HepG2 (cell line): ENCODE measurements around the gene ARVCF. TPM values are rescaled to one million over a fixed set of nuclear protein-coding genes. Genes with fewer than 3 reads are reported as not detected.
A peak's percentile ranks its signal among the peaks of the same experiment; 100 is the strongest.

ENCODE experiments used
- AKAP8 ChIP-seq: sonication (generic); formaldehyde crosslinking; IDR thresholded peaks from 2 replicates; pipeline ENCODE4 v1.5.1; 2020; ENCODE audit warnings: mild to moderate bottlenecking, missing genetic modification reagents
- ARNTL ChIP-seq: sonication (generic); formaldehyde crosslinking; IDR thresholded peaks from 2 replicates; pipeline ENCODE4 v1.4.0; 2020; ENCODE audit warnings: mild to moderate bottlenecking, missing genetic modification reagents
- ATF7 ChIP-seq, 2 experiments: fragments of 450-650 bp in 1 of 2; sonication (generic) in 1 of 2; formaldehyde crosslinking in 1 of 2; IDR thresholded peaks; 2 replicates each; pipeline versions ENCODE4 v1.4.0 to v1.6.1; 2016 to 2020; ENCODE audit warnings: antibody characterized with exemption in 1 of 2, mild to moderate bottlenecking in 1 of 2, missing genetic modification reagents in 1 of 2
- CC2D1A ChIP-seq: sonication (generic); formaldehyde crosslinking; IDR thresholded peaks from 2 replicates; pipeline ENCODE4 v1.8.1; 2023; ENCODE audit warnings: mild to moderate bottlenecking, missing genetic modification reagents
- FOXA1 ChIP-seq, 2 experiments: fragments of 450-650 bp in 1 of 2; sonication (generic) in 1 of 2; formaldehyde crosslinking in 1 of 2; IDR thresholded peaks; 2 replicates each; pipeline versions ENCODE4 v1.4.0 to v1.6.1; 2016 to 2020; ENCODE audit warnings: missing genetic modification reagents in 1 of 2
- GFI1 ChIP-seq: sonication (generic); formaldehyde crosslinking; IDR thresholded peaks from 2 replicates; pipeline ENCODE4 v1.5.0; 2020; ENCODE audit warnings: missing genetic modification reagents, mild to moderate bottlenecking, borderline replicate concordance
- HIVEP1 ChIP-seq: sonication (generic); formaldehyde crosslinking; IDR thresholded peaks from 2 replicates; pipeline ENCODE4 v1.4.0; 2020; ENCODE audit warnings: mild to moderate bottlenecking, missing genetic modification reagents
- KLF6 ChIP-seq: IDR thresholded peaks from 2 replicates; pipeline ENCODE4 v1.8.0; 2016; ENCODE audit warnings: missing biosample characterization, missing genetic modification reagents
- MBD4 ChIP-seq: IDR thresholded peaks from 2 replicates; pipeline ENCODE4 v1.6.1; 2012; ENCODE audit warnings: low read length, inconsistent platforms, borderline replicate concordance
- NR2F1 ChIP-seq, 2 experiments: fragments of 450-650 bp in 1 of 2; formaldehyde crosslinking in 1 of 2; IDR thresholded peaks; 2 replicates each; pipeline versions ENCODE4 v1.5.0 to v1.6.1; 2016 to 2020; ENCODE audit warnings: mild to moderate bottlenecking in 1 of 2, missing compliant biosample characterization in 1 of 2, missing genetic modification reagents in 1 of 2, moderate library complexity in 1 of 2
- PPARG ChIP-seq: conservative IDR thresholded peaks from 2 replicates; pipeline ENCODE4 v1.6.1; 2016; ENCODE audit warnings: missing biosample characterization, missing genetic modification reagents
- SOX5 ChIP-seq: IDR thresholded peaks from 2 replicates; pipeline ENCODE4 v1.6.1; 2016; ENCODE audit warnings: borderline replicate concordance
- ZMYM2 ChIP-seq: sonication (generic); formaldehyde crosslinking; IDR thresholded peaks from 2 replicates; pipeline ENCODE4 v1.8.0; 2022; ENCODE audit warnings: mild to moderate bottlenecking, missing genetic modification reagents
- ZNF468 ChIP-seq: sonication (generic); formaldehyde crosslinking; IDR thresholded peaks from 2 replicates; pipeline ENCODE4 v1.8.0; 2022; ENCODE audit warnings: mild to moderate bottlenecking, moderate library complexity, missing genetic modification reagents
- ZNF782 ChIP-seq: sonication (generic); formaldehyde crosslinking; IDR thresholded peaks from 2 replicates; pipeline ENCODE4 v1.4.0; 2020; ENCODE audit warnings: missing genetic modification reagents, mild to moderate bottlenecking, borderline replicate concordance
- ZSCAN31 ChIP-seq: sonication (generic); formaldehyde crosslinking; IDR thresholded peaks from 2 replicates; pipeline ENCODE4 v1.5.0; 2020; ENCODE audit warnings: low read depth, mild to moderate bottlenecking, missing genetic modification reagents
- polyA plus RNA-seq, 8 experiments: library from polyadenylated mRNA; depleted of rRNA in 3 of 8; stranded (reverse) in 7 of 8; unstranded in 1 of 8; fragments of >200 nt; fragmentation: Illumina TruSeq in 4 of 8; extraction: Trizol in 4 of 8; gene quantifications; 2 replicates each; pipeline versions ENCODE4 v1.2.1 to v1.2.3, GENCODE V29; 2011 to 2016; ENCODE audit warnings: low read depth in 4 of 8, missing spikeins in 1 of 8, mixed read lengths in 1 of 8; ENCODE audit not compliant: insufficient read depth in 1 of 8
- total RNA-seq, 5 experiments: library from RNA; depleted of rRNA; stranded (reverse); fragments of >200 nt; fragmentation: Illumina TruSeq; extraction: Trizol; gene quantifications; 2 replicates each; pipeline ENCODE4 v1.2.3, GENCODE V29; 2016; ENCODE audit warnings: low read depth in 1 of 5
- TF ChIP-seq, protein P1 (sequence below): sonication (generic); formaldehyde crosslinking; IDR thresholded peaks from 2 replicates; pipeline ENCODE4 v1.5.0; 2020; ENCODE audit warnings: missing genetic modification reagents
- TF ChIP-seq, protein P2 (sequence below): sonication (generic); formaldehyde crosslinking; IDR thresholded peaks from 2 replicates; pipeline ENCODE4 v1.4.0; 2020; ENCODE audit warnings: missing genetic modification reagents
- TF ChIP-seq, protein P3 (sequence below): sonication (generic); formaldehyde crosslinking; IDR thresholded peaks from 2 replicates; pipeline ENCODE4 v1.9.0; 2021; ENCODE audit warnings: missing genetic modification reagents, borderline replicate concordance

ARVCF gene
- total and polyA plus RNA-seq, 2 of the 13 experiments (the other 11 are each of a cell fraction or from before 2014, with no cell fraction given) = 16.4 to 17.7 TPM

DNA sequence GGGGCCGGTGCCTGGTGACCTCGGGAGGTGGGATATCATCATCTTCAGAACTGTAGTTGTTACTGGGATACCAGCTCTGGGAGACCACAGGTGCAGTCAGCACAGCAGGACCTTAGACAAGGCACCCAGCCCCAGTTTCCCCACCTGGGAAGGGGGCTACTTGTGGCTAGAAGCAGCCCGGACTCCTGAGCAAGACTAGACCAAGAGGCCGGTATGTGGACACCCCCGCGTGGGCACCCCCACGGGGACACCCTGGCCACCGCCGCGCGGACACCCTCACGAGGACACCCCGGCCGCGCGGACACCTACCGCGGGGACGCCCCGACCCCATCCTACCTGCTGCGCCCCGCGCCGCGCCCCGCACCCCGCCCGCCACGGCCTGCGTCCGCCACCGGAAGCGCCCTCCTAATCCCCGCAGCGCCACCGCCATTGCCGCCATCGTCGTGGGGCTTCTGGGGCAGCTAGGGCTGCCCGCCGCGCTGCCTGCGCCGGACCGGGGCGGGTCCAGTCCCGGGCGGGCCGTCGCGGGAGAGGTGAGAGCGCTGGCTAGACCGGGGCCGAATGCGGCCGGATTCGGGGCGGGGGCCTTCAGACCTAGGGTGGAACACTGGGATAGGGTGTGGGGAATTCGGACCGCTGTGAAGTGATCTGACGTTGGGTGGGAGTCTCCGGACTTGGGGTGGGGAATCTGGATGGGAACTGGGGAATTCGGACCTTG, 75.1 kb downstream of the ARVCF start, which contains the start of the genes COMT and TXNRD2 (continued):
- TF ChIP-seq, protein P1, sequence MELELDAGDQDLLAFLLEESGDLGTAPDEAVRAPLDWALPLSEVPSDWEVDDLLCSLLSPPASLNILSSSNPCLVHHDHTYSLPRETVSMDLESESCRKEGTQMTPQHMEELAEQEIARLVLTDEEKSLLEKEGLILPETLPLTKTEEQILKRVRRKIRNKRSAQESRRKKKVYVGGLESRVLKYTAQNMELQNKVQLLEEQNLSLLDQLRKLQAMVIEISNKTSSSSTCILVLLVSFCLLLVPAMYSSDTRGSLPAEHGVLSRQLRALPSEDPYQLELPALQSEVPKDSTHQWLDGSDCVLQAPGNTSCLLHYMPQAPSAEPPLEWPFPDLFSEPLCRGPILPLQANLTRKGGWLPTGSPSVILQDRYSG = no peak
- TF ChIP-seq ATF7 (IDR thresholded peaks at IDR 0.05) (no peak), ATF7 (CRISPR knock-in tag; IDR thresholded peaks at IDR 0.05) (no peak), NR2F1 (CRISPR knock-in tag; IDR thresholded peaks at IDR 0.05) (no peak), SOX5 (no peak), GFI1 (CRISPR knock-in tag) (no peak), ZNF468 (CRISPR knock-in tag) (no peak), HIVEP1 (CRISPR knock-in tag) (no peak), ARNTL (CRISPR knock-in tag) (no peak), MBD4 (no peak), KLF6 (CRISPR knock-in tag) (peak; percentile 60; the same call in 1 of the 2 replicates), PPARG (CRISPR knock-in tag) (no peak), ZNF782 (CRISPR knock-in tag) (0 out of 2 replicates have a peak, but pooled peaks have one; percentile 47), ZMYM2 (CRISPR knock-in tag) (no peak), CC2D1A (CRISPR knock-in tag) (no peak), FOXA1 (IDR thresholded peaks at IDR 0.05) (no peak), FOXA1 (CRISPR knock-in tag; IDR thresholded peaks at IDR 0.05) (no peak), AKAP8 (CRISPR knock-in tag) (no peak), ZSCAN31 (CRISPR knock-in tag) (peak; percentile 66; the same call in 1 of the 2 replicates)
- TF ChIP-seq, protein P2, sequence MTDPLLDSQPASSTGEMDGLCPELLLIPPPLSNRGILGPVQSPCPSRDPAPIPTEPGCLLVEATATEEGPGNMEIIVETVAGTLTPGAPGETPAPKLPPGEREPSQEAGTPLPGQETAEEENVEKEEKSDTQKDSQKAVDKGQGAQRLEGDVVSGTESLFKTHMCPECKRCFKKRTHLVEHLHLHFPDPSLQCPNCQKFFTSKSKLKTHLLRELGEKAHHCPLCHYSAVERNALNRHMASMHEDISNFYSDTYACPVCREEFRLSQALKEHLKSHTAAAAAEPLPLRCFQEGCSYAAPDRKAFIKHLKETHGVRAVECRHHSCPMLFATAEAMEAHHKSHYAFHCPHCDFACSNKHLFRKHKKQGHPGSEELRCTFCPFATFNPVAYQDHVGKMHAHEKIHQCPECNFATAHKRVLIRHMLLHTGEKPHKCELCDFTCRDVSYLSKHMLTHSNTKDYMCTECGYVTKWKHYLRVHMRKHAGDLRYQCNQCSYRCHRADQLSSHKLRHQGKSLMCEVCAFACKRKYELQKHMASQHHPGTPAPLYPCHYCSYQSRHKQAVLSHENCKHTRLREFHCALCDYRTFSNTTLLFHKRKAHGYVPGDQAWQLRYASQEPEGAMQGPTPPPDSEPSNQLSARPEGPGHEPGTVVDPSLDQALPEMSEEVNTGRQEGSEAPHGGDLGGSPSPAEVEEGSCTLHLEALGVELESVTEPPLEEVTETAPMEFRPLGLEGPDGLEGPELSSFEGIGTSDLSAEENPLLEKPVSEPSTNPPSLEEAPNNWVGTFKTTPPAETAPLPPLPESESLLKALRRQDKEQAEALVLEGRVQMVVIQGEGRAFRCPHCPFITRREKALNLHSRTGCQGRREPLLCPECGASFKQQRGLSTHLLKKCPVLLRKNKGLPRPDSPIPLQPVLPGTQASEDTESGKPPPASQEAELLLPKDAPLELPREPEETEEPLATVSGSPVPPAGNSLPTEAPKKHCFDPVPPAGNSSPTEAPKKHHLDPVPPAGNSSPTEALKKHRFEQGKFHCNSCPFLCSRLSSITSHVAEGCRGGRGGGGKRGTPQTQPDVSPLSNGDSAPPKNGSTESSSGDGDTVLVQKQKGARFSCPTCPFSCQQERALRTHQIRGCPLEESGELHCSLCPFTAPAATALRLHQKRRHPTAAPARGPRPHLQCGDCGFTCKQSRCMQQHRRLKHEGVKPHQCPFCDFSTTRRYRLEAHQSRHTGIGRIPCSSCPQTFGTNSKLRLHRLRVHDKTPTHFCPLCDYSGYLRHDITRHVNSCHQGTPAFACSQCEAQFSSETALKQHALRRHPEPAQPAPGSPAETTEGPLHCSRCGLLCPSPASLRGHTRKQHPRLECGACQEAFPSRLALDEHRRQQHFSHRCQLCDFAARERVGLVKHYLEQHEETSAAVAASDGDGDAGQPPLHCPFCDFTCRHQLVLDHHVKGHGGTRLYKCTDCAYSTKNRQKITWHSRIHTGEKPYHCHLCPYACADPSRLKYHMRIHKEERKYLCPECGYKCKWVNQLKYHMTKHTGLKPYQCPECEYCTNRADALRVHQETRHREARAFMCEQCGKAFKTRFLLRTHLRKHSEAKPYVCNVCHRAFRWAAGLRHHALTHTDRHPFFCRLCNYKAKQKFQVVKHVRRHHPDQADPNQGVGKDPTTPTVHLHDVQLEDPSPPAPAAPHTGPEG (CRISPR knock-in tag) = no peak
- TF ChIP-seq, protein P3, sequence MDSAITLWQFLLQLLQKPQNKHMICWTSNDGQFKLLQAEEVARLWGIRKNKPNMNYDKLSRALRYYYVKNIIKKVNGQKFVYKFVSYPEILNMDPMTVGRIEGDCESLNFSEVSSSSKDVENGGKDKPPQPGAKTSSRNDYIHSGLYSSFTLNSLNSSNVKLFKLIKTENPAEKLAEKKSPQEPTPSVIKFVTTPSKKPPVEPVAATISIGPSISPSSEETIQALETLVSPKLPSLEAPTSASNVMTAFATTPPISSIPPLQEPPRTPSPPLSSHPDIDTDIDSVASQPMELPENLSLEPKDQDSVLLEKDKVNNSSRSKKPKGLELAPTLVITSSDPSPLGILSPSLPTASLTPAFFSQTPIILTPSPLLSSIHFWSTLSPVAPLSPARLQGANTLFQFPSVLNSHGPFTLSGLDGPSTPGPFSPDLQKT = no peak
